Left renal cortex interstitium (tissue), 4 donors: ENCODE measurements around the gene UCKL1. TPM values are rescaled to one million over a fixed set of nuclear protein-coding genes. Genes with fewer than 3 reads are reported as not detected.

Experiments
- DNase-seq, 4 donors: peaks; one replicate each; pipeline ENCODE4 v3.0.0-alpha.2; 2013; ENCODE audit warnings: low read depth in 4 of 4, low spot score in 2 of 4, missing footprints in 1 of 4
- polyA plus RNA-seq, 4 donors: library from polyadenylated mRNA; unstranded; fragments of 120-200 nt; gene quantifications; one replicate each; pipeline ENCODE4 v1.2.1, GENCODE V29; 2013; ENCODE audit not compliant: insufficient read length in 4 of 4

Gene UCKL1
- polyA plus RNA-seq, 4 donors = 36.6 to 76.7 (median 57.0) TPM

- DNase-seq = peak; percentile 58 to 88 (median 78)
Measured at GRCh38 chr20:63894358-63895201, 61.6 kb downstream of the UCKL1 start, which contains the start of gene DNAJC5. TSS of gene DNAJC5 (plus strand) at chr20:63895126. CDS start at chr20:63928346, 33,220 bp downstream.

GRCh38 chr20:63893999-63894357 lies 62.2 kb downstream of the UCKL1 start:
- DNase-seq = no peak

- no peak for DNase-seq
Measured at GRCh38 chr20:63892402-63892801, 63.8 kb downstream of the UCKL1 start.

GRCh38 chr20:63891061-63892002 lies 64.9 kb downstream of the UCKL1 start:
- DNase-seq = no peak

- DNase-seq = no peak
Measured at GRCh38 chr20:63890616-63891015, 65.6 kb downstream of the UCKL1 start.

GRCh38 chr20:63890201-63890576 lies 66.0 kb downstream of the UCKL1 start:
- DNase-seq = no peak

Other genes with a start within 250 kb of the UCKL1 start
- gene ARFRP1, start 248.4 kb downstream of the UCKL1 start, polyA plus RNA-seq = 10 to 100 TPM; 33.5 to 40.8 (median 36.9) TPM
- gene ZGPAT, start 248.4 kb downstream of the UCKL1 start, polyA plus RNA-seq = 10 to 100 TPM; 15.1 to 27.6 (median 23.7) TPM
- gene LIME1, start 219.8 kb downstream of the UCKL1 start, polyA plus RNA-seq = 10 to 100 TPM in 3 of 4 donors, 1 to 10 TPM in 1; 3.4 to 17.9 (median 12.8) TPM
- 100 to 1,000 TPM in 3 of 4 donors, 10 to 100 TPM in 1; 74.0 to 144 (median 117) TPM for gene SLC2A4RG, start 216.6 kb downstream of the UCKL1 start, polyA plus RNA-seq
- 10 to 100 TPM; 13.9 to 25.7 (median 20.6) TPM for gene ZBTB46, start 125.2 kb downstream of the UCKL1 start, polyA plus RNA-seq
- gene ABHD16B, start 94.9 kb downstream of the UCKL1 start, polyA plus RNA-seq = not detected
- gene TPD52L2, start 91.1 kb downstream of the UCKL1 start, polyA plus RNA-seq = 10 to 100 TPM; 82.9 to 96.6 (median 95.2) TPM
- gene DNAJC5, start 61.3 kb downstream of the UCKL1 start, polyA plus RNA-seq = 10 to 100 TPM; 26.5 to 38.5 (median 32.2) TPM
- gene ZNF512B, start 13.5 kb upstream of the UCKL1 start, polyA plus RNA-seq = 10 to 100 TPM; 21.4 to 36.0 (median 29.4) TPM
- gene SAMD10, start 23.2 kb upstream of the UCKL1 start, polyA plus RNA-seq = 10 to 100 TPM in 2 of 4 donors, 1 to 10 TPM in 2; 6.8 to 14.2 (median 9.6) TPM
- gene PRPF6, start 24.7 kb upstream of the UCKL1 start, polyA plus RNA-seq = 10 to 100 TPM; 86.0 to 95.4 (median 92.7) TPM
- 1 to 10 TPM in 3 of 4 donors, under 1 TPM in 1; 0.35 to 1.8 (median 1.4) TPM for gene C20orf204, start 79.8 kb upstream of the UCKL1 start, polyA plus RNA-seq
- 10 to 100 TPM in 3 of 4 donors, 1 to 10 TPM in 1; 7.1 to 17.0 (median 12.6) TPM for gene SOX18, start 93.2 kb upstream of the UCKL1 start, polyA plus RNA-seq
- 10 to 100 TPM; 69.8 to 99.8 (median 96.4) TPM for gene TCEA2, start 106.8 kb upstream of the UCKL1 start, polyA plus RNA-seq
- gene RGS19, start 123.1 kb upstream of the UCKL1 start, polyA plus RNA-seq = 1 to 10 TPM; 5.7 to 8.3 (median 7.1) TPM
- gene OPRL1, start 123.7 kb upstream of the UCKL1 start, polyA plus RNA-seq = 1 to 10 TPM in 3 of 4 donors, under 1 TPM in 1; 0.85 to 1.4 (median 1.2) TPM
- gene LKAAEAR1, start 128.0 kb upstream of the UCKL1 start, polyA plus RNA-seq = under 1 TPM in 2 of 4 donors, not detected in 2; 0.27 to 0.29 TPM
- not detected for gene NPBWR2, start 151.1 kb upstream of the UCKL1 start, polyA plus RNA-seq
- gene MYT1, start 208.0 kb upstream of the UCKL1 start, polyA plus RNA-seq = under 1 TPM; 0.21 to 0.76 (median 0.44) TPM